Left cardiac atrium (tissue), 4 donors: Measurements from ENCODE around the gene SNAPC1. TPM values are rescaled to one million over a fixed set of nuclear protein-coding genes. Genes with fewer than 3 reads are reported as not detected.
"Not testable (repeated sequence)": the region's sequence is repeated elsewhere in the genome, so short reads cannot be mapped to it uniquely, and the experiment has no call there.

ENCODE experiments used
- ATAC-seq, 2 donors: fragments of 200-7000 bp; cut with Tn5 transposase; one replicate each; pipeline ENCODE4 v1.9.1; 2020; ENCODE audit warnings: mild to moderate bottlenecking in 2 of 2, moderate library complexity in 2 of 2
- DNase-seq: peaks from one replicate; pipeline ENCODE4 v3.0.0-alpha.2; 2020
- intact Hi-C, 2 donors: fragments of 100-400 bp; cut with DNase I; formaldehyde crosslinking; loops; one replicate each; pipeline versions ENCODE4 v1.14.1 to v1.15.1; 2022 to 2023
- total RNA-seq, 2 donors: library from RNA; stranded (reverse); fragmentation: NEBNext Ultra II Directional; extraction: Animal tissue kit (Norgen Biotek cat#: 25700); gene quantifications; one replicate each; pipeline ENCODE4 v1.2.1, GENCODE V29; 2021
- donor health status: DM: no; HTN: yes; CAD: no.
- donor health status: DM: no; HTN: yes; CAD: no; lungs with severe emphysema.
- donor health status: DM: yes; HTN: yes; CAD: no.
- donor health status: Dilated cardiomyopathy.

SNAPC1 gene
- total RNA-seq, 2 donors from 2014 or later: 6.8 to 9.6 TPM

DNA sequence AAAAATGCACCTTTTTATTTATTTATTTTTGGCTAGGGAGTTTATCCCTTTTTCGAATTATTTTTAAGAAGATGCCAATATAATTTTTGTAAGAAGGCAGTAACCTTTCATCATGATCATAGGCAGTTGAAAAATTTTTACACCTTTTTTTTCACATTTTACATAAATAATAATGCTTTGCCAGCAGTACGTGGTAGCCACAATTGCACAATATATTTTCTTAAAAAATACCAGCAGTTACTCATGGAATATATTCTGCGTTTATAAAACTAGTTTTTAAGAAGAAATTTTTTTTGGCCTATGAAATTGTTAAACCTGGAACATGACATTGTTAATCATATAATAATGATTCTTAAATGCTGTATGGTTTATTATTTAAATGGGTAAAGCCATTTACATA is 14.9 kb upstream of the SNAPC1 start:
- intact Hi-C loops: no loop called here
- no peak for DNase-seq
- ATAC-seq: no peak

DNA sequence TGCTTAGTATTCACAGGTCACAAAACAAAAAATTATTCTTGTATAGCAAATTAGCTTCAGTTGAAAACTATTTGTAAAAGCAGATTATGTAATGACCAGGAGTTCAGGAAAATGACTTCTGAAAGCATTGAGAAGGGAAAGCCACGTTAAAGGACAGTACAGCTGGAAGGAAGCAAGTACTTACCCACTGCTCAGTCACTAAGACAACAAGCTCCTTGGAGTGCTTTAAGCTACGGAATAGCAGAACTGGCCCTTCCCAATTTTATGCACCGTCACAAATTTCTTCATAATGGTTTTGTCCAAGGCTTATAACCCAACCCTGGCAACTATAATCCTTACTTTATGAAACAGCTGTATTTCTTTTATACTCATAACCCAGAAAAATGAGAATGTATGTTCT is 13.0 kb upstream of the SNAPC1 start:
- ATAC-seq (no peak), DNase-seq (no peak)
- intact Hi-C loops: no loop called here

DNA sequence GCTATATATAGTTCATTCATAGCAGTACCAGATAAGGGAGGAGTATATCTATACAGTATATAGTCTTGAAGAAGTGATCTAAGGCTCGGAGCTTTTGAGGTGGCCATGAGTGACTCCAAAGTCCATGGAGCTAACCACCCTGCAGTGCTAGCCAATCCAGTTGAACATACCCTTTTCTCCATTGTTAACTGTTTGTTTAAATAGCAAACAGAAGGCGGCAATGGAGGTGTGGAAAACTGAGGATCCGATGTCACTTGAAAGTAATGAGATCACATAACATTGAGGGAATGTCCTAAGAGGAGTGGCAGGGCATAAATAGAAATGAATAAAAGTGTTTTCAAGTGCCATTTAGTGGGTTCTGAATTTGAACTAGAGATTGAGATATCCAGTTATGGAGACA is 12.4 kb upstream of the SNAPC1 start:
- intact Hi-C loops: no loop called here
- DNase-seq (no peak), ATAC-seq (peak; percentile 10 to 20)

DNA sequence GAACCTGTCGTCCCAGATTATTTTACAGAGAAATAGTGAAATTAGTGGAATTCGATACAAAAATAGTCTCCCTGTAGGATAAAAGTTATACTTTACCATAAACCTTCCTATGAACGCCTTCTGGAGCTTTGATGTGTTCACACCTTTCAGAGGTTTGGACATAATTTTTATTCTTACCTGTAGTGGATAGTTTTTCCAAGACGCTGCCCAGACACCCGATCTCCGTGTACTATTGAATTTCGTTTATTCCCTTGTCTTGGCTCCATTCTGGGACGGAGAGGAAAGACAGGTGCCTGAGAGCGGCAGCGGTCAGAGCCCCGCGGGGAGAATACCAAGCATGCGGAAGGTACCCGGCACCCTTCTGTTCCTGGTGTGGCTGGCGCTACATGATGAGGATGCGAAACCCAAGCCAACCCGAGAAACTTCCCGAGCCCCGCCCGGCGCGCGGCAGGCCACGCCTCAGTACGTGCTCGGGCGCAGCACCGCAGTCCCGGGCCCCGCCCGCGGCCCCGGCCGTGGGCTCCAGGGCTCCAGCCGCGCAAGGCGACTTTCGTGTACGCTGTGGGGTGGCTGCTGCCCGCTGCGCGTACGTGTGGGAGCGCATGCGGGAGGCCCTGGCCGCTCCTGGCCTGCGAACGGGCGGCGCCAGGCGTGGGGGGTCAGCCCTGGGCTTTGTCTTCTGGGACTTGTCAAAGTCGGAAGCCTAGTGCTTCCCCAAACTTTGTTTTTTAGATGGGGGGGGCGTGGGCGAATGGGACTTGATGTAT is 11.3 kb upstream of the SNAPC1 start:
- peak; percentile 96 to 97 for ATAC-seq
- DNase-seq: peak; percentile 91
- intact Hi-C loops: no loop called here

DNA sequence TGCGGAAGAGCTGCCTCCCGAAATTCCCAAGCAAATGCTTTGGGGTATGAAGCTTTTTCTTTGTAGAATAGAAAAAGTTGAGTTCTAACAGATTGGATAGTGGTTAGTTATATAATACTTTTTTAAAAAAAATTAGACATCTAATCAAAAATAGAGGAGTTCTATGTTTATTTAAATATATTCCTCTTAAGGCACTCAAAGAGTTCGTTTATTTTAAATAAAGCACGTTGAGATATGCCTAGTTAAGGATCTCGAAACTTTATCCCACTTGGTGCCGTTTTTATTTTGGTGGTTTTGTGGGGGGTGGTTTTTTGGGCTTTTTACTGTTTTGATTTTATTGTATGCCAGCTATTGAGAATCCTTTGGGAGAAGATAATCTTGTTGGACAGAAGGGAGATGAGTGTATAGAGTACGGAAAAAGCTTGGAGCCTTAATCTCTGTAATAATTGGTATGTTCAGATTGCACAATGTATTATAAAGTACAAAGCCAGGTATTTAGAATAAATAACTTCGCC is 10.7 kb upstream of the SNAPC1 start:
- intact Hi-C loops: no loop called here
- DNase-seq: no peak

DNA sequence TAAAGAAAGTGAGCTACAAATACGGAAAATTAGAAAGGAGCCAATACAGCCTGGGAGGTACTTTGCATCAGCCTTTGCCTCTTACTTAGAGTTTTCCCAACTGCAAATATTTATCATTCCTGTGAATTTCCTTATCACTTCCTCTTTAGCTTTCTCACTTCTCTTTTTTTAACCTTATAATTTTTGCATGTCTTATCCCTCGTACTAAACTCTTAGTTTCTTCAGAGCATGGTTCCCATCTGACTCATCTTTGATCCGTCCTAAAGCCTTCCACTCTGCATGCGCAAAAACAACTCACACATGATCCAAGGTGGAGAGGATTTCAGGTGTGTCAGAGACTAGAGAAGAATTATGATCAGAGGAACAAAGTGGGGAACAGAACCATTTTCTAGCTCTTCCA is 9.6 kb upstream of the SNAPC1 start:
- ATAC-seq: peak in 1 of 2 donors; percentile 11
- intact Hi-C loops: no loop called here
- DNase-seq: no peak

More for the DNA sequence above, 10.7 kb upstream of the SNAPC1 start:
- no peak for ATAC-seq

DNA sequence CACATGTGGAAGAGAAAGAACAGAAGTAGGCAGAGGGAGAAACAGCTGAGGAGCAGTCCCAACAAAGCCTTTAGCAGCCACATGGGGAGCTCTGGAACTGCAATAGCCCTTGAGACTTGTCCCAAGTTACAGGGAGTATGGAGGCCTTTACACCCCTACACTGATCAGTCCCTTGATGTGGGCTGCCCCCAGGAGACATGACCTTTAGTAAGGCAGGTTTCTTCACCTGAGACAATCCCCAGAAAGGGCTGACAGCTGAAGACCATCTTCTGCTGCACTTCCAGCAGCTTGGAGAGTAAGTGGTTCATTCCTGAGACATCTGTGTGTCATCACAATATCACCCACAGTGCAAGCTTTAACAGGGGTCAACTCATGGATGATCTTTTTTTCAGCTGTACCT is 8.6 kb upstream of the SNAPC1 start:
- intact Hi-C loops: no loop called here

DNA sequence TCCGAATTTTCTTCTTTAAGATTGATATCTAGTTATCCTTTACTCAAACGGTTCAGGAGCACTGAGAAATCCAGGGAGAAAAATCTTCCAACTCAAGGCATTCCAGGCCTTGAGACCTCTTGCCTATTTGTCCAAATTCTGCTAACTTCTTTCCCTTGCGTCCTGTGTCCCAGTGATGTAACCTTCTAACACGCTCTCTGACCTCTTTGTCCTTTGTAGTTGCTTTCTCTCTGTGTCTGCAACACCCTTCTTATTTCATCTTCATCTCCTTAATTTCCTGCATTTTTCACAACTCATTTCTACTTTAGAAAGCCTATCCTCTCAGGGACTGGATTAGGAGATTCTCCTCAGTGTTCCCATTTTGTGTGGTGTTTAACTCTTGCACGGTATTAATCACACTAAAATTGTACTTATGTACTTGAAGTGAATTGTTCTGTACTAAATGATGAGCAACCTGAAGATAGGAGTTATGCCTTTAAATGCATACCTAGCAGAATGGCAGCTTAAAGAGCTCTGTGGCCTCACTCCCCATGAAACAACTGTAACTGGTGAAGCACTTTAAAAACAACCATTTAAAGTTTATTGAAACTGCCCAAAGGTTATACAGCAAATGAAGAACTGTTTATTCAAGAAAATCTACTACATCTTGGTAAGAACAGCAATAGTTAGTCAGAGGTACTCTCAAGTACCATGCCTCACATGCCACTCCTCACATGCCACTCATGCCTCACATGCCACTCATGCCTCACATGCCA is 7.4 kb upstream of the SNAPC1 start:
- ATAC-seq: no peak
- intact Hi-C loops: no loop called here

More for the DNA sequence above, 8.6 kb upstream of the SNAPC1 start:
- DNase-seq: no peak
- ATAC-seq: no peak

DNA sequence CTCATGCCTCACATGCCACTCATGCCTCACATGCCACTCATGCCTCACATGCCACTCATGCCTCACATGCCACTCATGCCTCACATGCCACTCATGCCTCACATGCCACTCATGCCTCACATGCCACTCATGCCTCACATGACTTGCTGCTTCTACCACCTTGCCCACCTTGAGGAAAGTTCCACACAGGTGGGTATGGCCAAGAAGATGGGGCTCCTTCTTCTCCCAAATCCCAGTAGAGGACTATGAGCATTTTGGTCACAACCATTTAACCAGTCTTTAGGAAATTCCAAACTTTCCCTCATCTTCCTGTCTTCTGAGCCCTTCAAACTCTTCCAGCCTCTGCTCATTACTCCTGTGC is 6.9 kb upstream of the SNAPC1 start:
- ATAC-seq: not testable (repeated sequence)

More for the DNA sequence above, 7.4 kb upstream of the SNAPC1 start:
- DNase-seq: no peak

DNA sequence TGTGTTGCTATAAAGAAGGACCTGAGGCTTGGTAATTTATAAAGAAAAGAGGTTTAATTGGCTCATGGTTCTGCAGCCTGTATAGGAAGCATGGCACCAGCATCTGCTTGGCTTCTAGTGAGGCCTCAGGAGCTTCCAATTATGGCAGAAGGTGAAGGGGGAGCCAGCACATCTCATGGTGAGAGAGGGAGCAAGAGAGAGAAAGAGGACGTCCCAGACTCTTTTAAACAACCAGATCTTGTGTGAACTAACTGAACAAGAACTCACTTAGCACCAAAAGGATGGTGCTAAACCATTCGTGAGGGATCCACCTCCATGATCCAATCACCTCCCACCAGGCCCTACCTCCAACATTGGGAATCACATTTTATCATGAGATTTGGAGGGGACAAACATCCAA is 6.1 kb upstream of the SNAPC1 start:
- ATAC-seq: no peak
- intact Hi-C loops: no loop called here
- DNase-seq: no peak

More for the DNA sequence above, 6.9 kb upstream of the SNAPC1 start:
- DNase-seq, intact Hi-C loops: not testable (repeated sequence)

DNA sequence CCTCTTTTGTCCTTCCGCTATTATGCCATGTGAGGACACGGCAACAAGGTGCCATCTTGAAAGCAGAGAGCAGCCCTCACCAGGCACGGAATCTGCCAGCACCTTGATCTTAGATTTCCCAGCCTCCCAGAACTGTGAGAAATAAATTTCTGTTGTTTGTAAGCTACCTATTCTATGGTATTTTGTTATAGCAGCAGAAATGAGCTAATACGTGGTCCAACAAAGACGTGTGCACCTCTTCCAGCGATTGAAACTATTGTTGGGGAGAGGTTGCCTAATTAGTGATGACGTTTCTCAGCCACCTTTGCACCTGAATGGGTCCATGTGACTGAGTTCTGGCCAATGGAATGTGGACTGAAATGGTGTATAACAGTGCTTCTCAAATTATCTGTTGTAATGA is 2.3 kb upstream of the SNAPC1 start:
- DNase-seq (no peak), ATAC-seq (no peak)
- intact Hi-C loops: no loop called here

DNA sequence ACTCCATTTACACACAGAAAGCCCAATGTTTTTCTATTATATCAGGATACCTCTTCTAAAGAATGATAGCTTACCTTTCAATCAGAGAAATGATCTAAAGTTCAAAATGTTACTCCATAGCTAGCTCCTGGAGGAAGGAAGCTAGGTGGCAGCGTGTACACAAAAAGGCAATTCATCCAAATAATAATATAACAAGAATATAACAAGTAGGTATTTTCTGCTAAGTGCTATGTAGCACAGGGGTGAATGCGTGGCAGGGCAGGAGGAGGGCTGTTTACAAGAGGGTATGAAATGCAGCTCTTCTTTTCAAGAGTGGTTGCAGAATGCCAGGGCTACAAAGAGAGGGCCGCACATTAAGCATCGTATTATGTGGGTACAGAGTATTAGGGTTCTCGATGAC is 663 bp upstream of the SNAPC1 start:
- intact Hi-C loops: no loop called here
- DNase-seq (no peak), ATAC-seq (peak; percentile 2 to 3)

DNA sequence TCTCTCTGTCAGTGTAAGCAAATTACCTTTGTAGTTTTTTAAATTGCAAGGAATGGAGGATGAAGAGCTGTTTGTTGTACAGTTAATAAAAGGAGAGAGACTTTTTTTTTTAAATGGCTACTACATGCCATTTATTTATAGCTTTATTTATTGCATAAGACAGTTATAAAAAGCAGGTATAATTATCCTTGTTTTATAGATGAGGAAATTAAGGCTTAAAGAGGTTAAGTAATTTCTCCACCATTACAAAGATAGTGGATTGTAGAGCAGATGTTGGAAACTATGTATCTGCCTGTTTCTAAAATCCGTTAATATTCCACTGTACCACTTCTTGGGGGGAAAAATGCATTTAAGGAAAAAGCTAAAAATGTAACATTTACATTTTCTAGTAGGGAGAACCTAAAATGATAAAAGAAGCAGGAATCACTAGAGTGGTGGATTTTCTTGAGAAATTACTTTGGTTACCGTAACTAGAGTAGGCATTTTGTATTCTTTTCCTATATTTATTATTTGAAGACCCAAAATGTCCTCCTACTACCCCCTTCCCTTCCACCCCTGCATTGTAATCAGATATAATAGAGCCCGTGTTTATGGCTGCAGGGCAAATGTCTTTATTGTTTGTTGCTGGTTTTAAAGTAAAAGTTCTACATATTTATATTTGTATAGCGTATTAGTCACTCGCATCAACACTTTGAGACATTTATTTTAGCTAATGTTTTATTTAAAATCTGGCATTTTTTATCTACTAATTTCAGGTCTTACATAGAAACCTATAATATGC is 2.3 kb downstream of the SNAPC1 start:
- no peak for ATAC-seq
- no peak for DNase-seq
- intact Hi-C loops: no loop called here

DNA sequence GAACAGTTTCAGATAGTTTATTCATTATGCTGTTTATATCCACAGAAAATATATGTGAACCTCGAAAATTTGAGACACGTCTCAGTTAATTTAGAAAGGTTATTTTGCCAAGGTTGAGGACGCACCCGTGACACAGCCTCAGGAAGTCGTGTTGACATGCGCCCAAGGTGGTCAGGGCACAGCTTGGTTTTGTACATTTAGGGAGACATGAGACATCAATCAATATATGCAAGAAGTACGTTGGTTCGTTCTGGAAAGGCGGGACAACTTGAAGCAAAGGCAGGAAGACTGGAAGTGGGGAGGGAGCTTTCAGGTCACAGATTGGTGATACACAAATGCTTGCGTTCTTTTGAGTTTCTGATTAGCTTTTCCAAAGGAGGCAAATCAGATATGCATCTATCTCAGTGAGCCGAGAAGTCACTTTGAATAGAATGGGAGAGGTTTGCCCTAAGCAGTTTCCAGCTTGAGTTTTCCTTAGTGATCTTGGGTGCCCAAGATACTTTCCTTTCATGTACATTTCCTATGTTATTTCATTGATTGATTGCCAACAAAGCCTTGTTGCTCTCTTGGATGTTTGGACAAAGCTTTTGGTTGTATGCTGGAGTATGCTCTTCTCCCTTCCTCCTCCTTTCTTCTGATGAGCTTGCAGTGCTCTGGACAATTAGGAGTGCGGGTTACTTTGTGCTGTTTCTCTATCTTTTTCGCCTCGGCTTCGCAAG is 3.2 kb downstream of the SNAPC1 start:
- ATAC-seq (no peak), DNase-seq (no peak)
- intact Hi-C loops: no loop called here

DNA sequence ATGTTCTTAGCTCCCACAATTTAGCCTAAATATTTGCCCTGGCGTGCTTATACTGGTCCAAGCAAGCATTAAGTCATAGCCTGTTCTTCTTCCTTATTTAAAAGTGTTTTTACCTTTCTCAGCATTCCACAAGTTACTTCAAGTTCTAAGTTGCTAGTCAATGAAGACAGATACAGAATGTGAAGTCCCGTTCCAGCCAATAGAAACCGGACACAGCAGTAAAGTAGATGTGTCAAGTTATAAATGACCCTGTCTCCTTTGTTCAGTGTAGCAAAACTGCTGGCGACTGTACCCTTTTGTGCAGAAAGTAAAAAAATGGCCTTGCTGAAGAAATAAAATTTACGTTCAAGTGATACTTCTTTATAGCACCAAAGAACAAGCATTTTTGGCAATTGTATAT is 3.9 kb downstream of the SNAPC1 start:
- DNase-seq (no peak), ATAC-seq (no peak)
- intact Hi-C loops: no loop called here

DNA sequence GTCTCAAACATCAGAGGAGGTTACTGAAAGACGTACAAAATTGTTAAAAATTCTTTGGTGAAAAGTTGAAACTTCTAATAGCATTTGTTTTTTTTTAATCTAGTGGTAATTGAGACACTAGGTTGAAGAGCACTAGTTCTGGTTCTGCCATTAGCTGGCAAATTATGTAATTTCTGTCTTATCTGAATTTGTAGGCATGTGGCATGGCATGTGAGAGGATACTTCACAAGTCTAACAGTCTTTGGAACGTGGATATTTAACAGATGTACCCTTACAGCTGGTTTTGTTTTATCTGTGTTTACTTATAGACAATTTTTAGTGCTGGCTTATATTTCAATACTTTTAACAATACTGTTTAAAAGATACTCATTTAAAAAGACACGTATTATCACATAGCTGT is 6.0 kb downstream of the SNAPC1 start:
- intact Hi-C loops: no loop called here
- DNase-seq (no peak), ATAC-seq (peak in 1 of 2 donors; percentile 70)

DNA sequence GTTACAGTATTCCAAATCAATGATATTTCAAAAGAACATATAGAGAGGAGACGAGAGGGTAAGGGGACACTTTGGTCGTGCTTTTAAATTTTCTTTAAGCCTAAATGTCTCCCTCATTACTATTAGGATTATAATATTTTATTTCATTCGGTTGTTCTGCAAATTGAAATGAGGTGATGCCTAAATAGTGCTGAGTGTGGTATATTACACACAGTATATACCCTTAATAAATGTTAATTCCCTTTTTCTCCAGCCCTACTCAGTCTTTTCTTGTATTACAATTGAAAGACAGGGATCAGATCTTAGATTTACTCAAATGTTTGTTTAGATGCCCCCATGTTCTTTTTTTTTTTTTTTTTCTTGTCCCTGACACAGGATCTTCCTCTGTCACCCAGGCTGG is 7.7 kb downstream of the SNAPC1 start:
- ATAC-seq (no peak), DNase-seq (no peak)
- intact Hi-C loops: no loop called here

DNA sequence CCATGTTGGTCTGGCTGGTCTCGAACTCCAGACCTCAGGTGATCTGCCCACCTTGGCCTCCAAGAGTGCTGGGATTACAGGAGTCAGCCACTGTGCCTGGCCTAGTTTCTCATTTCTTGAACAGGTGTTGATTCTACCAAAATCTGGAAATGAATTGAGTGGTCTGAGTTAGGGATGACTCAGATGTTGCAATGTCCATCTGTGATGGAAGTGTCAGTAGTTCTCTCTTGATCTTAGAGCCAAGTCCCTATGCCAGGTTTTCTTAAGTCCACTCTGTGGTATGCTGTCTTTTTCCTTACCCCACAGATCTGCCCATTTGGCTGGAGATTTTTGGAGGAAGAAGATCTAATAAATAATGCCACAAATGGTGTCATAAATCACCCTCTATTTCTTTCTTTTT is 12.6 kb downstream of the SNAPC1 start:
- intact Hi-C loops: no loop called here
- ATAC-seq (no peak), DNase-seq (no peak)

DNA sequence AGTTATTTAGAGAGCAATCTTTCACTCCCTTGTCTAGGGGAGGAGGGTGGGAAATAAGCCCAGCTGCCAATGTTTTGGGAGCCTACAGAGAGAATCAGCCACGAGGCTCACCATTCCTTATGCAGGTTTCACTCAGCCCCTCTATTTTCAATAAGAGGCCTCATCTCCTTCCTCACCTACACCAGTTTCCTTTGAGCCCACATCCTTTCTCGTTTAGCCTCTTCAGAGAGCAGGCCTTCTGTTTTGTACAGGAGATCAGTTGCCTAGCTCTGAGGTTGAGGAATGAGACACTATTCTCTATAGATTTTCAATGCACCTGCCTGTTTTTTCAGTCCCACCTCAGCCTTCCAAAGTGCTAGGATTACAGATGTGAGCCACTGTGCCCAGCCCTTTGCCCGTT is 17.9 kb downstream of the SNAPC1 start:
- DNase-seq (no peak), ATAC-seq (no peak)
- intact Hi-C loops: no loop called here
